ENCODE measurements around the gene ID3.
A peak's percentile ranks its signal among the peaks of the same experiment; 100 is the strongest.

GRCh38 chr1:23525558-23526250, 33.6 kb downstream of the ID3 start:
- TF ChIP-seq CTCF (IDR thresholded peaks at IDR 0.05 in 8 of 11, conservative IDR thresholded peaks at IDR 0.05 in 3 of 11) (no peak), POLR2AphosphoS5 (IDR thresholded peaks at IDR 0.05) (peak in 2 of 3 donors; percentile 60 to 63), POLR2A (IDR thresholded peaks at IDR 0.05) (no peak)
